ENCODE data around the gene GOLGA1. TPM values are rescaled to one million over a fixed set of nuclear protein-coding genes. Genes with fewer than 3 reads are reported as not detected.
"Not testable (repeated sequence)": the region's sequence is repeated elsewhere in the genome, so short reads cannot be mapped to it uniquely, and the experiment has no call there.

The GOLGA1 gene
- total RNA-seq, 1 donor from 2014 or later = 11.3 TPM

DNA sequence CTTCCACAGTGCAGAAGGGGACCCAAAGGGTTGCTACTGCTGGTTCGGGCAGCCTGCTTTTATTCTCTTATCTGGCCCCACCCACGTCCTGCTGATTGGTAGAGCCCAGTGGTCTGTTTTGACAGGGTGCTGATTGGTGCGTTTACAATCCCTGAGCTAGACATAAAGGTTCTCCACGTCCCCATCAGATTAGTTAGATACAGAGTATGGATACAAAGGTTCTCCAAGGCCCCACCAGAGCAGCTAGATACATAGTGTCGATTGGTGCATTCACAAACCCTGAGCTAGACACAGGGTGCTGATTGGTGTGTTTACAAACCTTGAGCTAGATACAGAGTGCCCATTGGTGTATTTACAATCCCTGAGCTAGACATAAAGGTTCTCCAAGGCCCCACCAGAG is 102.8 kb downstream of the GOLGA1 start:
- DNase-seq (ENCODE audit: low read depth, low spot score) = not testable (repeated sequence)

DNA sequence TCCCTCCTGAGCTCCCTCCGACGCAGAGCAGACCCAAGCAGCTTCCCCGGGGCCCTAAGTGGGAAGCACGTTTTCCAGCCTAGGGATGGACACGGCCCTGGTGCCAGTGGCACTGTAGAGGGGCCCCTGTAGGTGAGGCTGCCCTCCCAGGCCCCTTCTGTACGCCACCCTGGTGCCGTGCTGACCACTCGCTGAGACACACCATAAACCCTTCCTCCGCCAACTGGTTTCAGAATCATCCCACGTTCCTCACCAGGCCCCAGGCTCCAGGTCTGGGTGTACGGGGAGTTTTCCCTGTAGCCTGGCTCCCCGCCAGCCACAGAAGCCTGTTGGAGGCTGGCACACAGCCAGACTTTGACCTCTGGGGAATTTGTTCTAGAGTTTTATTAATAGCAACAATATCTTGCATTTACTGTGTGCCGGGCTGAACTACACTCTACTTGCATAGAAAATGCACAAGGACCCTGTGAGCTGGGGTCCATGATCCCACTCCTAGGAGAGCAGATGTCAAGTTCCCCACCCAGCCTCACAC is 105.8 kb downstream of the GOLGA1 start:
- DNase-seq (ENCODE audit: low read depth, low spot score) = peak; percentile 36

GRCh38 chr9:124834591-124834990 is 106.3 kb downstream of the GOLGA1 start:
- DNase-seq (ENCODE audit: low read depth, low spot score) = no peak

GRCh38 chr9:124831642-124832364 is 109.1 kb downstream of the GOLGA1 start:
- no peak for DNase-seq (ENCODE audit: low read depth, low spot score)

GRCh38 chr9:124830593-124830992 is 110.3 kb downstream of the GOLGA1 start:
- DNase-seq (ENCODE audit: low read depth, low spot score) = no peak

- DNase-seq (ENCODE audit: low read depth, low spot score) = no peak
Observed at GRCh38 chr9:124829334-124829669, 111.6 kb downstream of the GOLGA1 start.

DNA sequence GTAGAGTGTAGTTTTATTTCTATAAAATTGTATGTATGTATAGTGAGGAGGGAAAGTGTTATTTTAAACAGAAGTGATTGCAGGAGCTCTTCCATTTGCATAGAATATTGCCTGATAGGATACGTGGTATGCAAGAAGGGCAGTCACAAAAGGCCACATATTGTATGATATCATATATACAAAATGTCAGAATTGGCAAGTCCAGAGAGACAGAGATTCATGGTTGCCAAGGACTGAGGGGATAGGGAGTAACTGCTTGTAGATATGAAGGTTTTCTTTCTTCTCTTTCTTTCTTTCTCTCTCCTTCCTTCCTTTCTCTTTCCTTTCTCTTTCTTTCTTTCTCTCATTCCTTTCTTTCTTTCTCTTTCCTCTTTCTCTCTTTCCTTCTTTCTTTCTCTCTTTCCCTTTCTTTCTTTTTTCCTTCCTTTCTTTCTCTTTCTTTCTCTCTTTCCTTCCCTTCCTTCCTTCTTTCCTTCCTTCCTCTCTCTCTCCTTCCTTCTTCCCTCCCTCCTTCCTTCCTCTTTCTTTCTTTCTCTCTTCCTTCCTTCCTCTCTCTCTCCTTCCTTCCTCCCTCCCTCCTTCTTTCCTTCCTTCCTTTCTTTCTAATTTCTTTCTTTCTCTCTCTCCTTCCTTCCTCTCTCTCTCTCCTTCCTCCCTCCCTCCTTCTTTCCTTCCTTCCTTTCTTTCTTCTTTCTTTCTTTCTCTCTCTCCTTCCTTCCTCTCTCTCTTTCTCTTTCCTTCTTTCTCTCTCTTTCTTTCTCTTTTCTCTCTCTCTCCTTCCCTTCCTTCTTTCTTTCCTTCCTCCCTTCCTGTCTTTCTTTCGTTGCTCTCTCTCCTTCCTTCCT is 112.2 kb downstream of the GOLGA1 start:
- no peak for DNase-seq (ENCODE audit: low read depth, low spot score)

Other genes starting within 250 kb of the GOLGA1 start
- gene NR6A1, start 169.8 kb downstream of the GOLGA1 start, total RNA-seq = 0.20 and 0.39 TPM in 2 replicates
- gene OLFML2A, start 163.9 kb downstream of the GOLGA1 start, total RNA-seq = under 0.01 and 0.04 TPM in 2 replicates
- gene WDR38, start 87.6 kb downstream of the GOLGA1 start, total RNA-seq = 0.07 TPM in 1 of 2 replicates, not detected in the other
- 1,491 and 1,946 TPM in 2 replicates for gene RPL35, start 79.1 kb downstream of the GOLGA1 start, total RNA-seq
- gene ARPC5L, start 79.0 kb downstream of the GOLGA1 start, total RNA-seq = 26.2 and 28.7 TPM in 2 replicates
- 5.9 and 7.8 TPM in 2 replicates for gene SCAI, start 202.4 kb upstream of the GOLGA1 start, total RNA-seq
- 15.1 and 16.5 TPM in 2 replicates for gene PPP6C, start 248.7 kb upstream of the GOLGA1 start, total RNA-seq